Measurements from ENCODE around the gene POLR3C.

Gene POLR3C

DNA sequence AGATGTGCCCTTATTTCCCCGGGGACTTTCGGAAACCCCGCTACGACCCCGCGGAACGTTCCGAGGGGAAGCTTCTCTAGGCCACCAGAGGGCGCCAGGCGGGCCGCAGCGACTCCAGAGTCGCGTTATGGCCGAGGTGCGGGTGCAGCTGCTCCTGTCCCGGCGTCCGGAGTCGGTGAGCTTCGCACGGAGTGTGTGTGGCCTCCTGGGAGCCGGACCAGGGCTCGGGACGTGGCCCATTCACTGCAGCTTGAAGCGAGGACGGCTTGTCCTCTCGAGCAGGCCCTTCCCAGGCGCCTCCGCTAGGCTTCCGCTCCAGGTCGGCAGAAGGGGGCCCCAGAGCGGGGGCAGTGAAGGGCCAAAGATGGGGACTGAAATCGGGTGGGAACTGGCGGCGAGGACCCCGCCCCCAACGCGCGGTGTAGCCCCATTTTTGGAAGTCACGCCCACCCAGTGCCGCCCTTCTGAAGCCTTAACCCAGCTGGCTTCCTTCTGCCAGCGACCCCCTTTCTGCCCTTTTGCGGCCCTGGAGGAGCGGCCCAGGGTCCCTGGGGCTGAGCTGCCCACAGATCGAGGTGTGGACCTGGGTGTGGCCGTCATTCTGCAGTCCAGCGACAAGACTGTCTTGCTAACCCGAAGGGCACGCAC is 21.6 kb downstream of the POLR3C start, which contains the start of gene NUDT17:
NUDT17 (plus strand) TSS at position 117 of the 648 bp plus-strand sequence; CDS start at position 128, 11 bp downstream.
- peak; percentile 74 for DNase-seq (ENCODE audit: low read depth, low spot score)
- H3K4me3 ChIP-seq (ENCODE audit: low read depth, low read length) = peak within 1 kb of the TSS; percentile 53
- TF ChIP-seq, protein P1, sequence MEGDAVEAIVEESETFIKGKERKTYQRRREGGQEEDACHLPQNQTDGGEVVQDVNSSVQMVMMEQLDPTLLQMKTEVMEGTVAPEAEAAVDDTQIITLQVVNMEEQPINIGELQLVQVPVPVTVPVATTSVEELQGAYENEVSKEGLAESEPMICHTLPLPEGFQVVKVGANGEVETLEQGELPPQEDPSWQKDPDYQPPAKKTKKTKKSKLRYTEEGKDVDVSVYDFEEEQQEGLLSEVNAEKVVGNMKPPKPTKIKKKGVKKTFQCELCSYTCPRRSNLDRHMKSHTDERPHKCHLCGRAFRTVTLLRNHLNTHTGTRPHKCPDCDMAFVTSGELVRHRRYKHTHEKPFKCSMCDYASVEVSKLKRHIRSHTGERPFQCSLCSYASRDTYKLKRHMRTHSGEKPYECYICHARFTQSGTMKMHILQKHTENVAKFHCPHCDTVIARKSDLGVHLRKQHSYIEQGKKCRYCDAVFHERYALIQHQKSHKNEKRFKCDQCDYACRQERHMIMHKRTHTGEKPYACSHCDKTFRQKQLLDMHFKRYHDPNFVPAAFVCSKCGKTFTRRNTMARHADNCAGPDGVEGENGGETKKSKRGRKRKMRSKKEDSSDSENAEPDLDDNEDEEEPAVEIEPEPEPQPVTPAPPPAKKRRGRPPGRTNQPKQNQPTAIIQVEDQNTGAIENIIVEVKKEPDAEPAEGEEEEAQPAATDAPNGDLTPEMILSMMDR (IDR thresholded peaks at IDR 0.05; ENCODE audit: low read depth, low read length) = peak; percentile 96
- in situ Hi-C loops (cut with HindIII; ENCODE audit: low sequenced_read_pairs) = no loop called here

DNA sequence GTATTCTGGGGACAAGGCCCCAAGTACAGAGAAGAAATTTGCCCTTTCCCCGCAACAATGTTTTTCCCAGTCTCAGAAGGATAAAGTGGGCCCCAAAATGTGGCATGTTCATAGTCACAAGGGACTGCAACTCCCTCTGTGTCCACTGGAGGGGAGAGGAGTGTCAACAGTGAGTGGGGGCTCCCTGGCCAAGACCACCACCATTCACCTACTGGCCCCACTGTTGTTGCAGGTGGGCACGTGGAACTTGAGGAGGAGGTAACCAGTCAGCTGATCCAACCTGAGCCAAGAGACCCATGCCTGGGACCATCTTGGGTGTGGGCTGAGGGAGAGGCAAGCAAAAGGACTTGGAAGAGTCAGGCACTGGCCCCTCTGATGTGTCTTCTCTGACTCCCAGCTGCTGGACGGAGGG is 22.2 kb downstream of the POLR3C start:
- in situ Hi-C loops (cut with HindIII; ENCODE audit: low sequenced_read_pairs) = no loop called here
- peak overlapping the region; percentile 53 for H3K4me3 ChIP-seq (ENCODE audit: low read depth, low read length)
- TF ChIP-seq, protein P1 (IDR thresholded peaks at IDR 0.05; ENCODE audit: low read depth, low read length) = peak; percentile 77
- peak; percentile 32 for DNase-seq (ENCODE audit: low read depth, low spot score)

DNA sequence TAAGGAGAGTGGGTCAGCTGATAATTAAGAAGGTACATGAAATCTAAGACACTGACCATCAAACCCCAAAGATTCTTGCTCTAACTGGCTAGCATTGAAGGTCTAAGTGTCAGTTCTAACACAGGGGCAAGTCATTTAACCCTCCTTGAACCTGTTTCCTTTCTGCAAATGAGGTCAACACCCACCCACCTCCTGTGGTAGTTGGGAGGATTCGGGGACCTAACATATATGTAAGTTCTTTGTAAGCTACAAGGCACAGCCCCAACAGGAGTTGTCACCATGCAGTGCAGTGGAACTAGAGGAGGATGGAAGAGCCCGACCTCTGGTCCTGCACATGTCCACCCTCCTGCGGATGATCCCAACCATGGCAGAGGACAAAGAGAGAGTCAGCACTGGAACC is 23.8 kb downstream of the POLR3C start:
- H3K4me3 ChIP-seq (ENCODE audit: low read depth, low read length) = no peak overlapping the region
- no peak for DNase-seq (ENCODE audit: low read depth, low spot score)
- in situ Hi-C loops (cut with HindIII; ENCODE audit: low sequenced_read_pairs) = no loop called here
- TF ChIP-seq, protein P1 (IDR thresholded peaks at IDR 0.05; ENCODE audit: low read depth, low read length) = no peak

- H3K4me3 ChIP-seq (ENCODE audit: low read depth, low read length) = no peak overlapping the region
- DNase-seq (ENCODE audit: low read depth, low spot score) = peak; percentile 52
- TF ChIP-seq, protein P1 (IDR thresholded peaks at IDR 0.05; ENCODE audit: low read depth, low read length) = peak; percentile 61
- in situ Hi-C loops (cut with HindIII; ENCODE audit: low sequenced_read_pairs) = no loop called here
Measured at GRCh38 chr1:145849356-145850160, 25.6 kb downstream of the POLR3C start.

- DNase-seq (ENCODE audit: low read depth, low spot score) = no peak
- in situ Hi-C loops (cut with HindIII; ENCODE audit: low sequenced_read_pairs) = no loop called here
- no peak overlapping the region for H3K4me3 ChIP-seq (ENCODE audit: low read depth, low read length)
- TF ChIP-seq, protein P1 (IDR thresholded peaks at IDR 0.05; ENCODE audit: low read depth, low read length) = no peak
Measured at GRCh38 chr1:145855426-145855948, 31.5 kb downstream of the POLR3C start.

DNA sequence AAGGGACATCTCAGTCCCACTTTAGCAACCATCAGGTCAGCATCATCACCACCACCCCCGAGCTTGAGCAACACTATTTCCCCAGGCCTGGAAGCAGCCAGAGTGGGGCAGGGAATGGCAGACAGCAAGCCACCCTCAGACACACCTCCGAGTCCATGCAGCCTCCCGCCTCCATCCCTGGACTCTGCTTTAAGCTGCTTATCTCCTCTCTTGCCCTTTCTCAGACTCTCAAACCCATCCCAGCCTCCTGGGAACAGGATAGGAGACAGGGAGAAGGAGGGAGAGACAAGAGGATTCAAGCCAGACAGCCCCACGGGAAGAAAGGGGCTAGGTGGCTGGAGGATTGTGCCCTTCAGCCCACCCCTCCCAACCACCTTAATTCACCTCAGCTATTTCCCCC is 33.2 kb downstream of the POLR3C start:
- in situ Hi-C loops (cut with HindIII; ENCODE audit: low sequenced_read_pairs) = no loop called here

More for the DNA sequence above, 33.2 kb downstream of the POLR3C start:
- no peak overlapping the region for H3K4me3 ChIP-seq (ENCODE audit: low read depth, low read length)
- TF ChIP-seq, protein P1 (IDR thresholded peaks at IDR 0.05; ENCODE audit: low read depth, low read length) = no peak
- no peak for DNase-seq (ENCODE audit: low read depth, low spot score)
